Right ventricle myocardium inferior (tissue), 1 donor: ENCODE measurements around the gene LRSAM1. TPM values are rescaled to one million over a fixed set of nuclear protein-coding genes. Genes with fewer than 3 reads are reported as not detected.

Source experiments
- ATAC-seq: fragments of 200-7000 bp; cut with Tn5 transposase; one replicate; pipeline ENCODE4 v1.9.1; 2020; ENCODE audit warnings: mild to moderate bottlenecking, moderate library complexity
- DNase-seq: peaks from one replicate; pipeline ENCODE4 v3.0.0; 2021; ENCODE audit errors: missing footprints
- intact Hi-C: fragments of 100-400 bp; cut with DNase I; formaldehyde crosslinking; loops from one replicate; pipeline ENCODE4 v1.11.0; 2022
- total RNA-seq: library from RNA; stranded (reverse); fragmentation: NEBNext Ultra II Directional; extraction: Animal tissue kit (Norgen Biotek cat#: 25700); gene quantifications from one replicate; pipeline ENCODE4 v1.2.1, GENCODE V29; 2021
- donor health status: DM: no; HTN: yes; CAD: no; lungs with severe emphysema.

Gene LRSAM1
- total RNA-seq, 1 donor from 2014 or later: 52.0 TPM

- intact Hi-C loops: no loop called here
- peak; percentile 63 for DNase-seq
- ATAC-seq: no peak
These were observed 86.5 kb downstream of the LRSAM1 start for GRCh38 chr9:127537792-127538191.

- DNase-seq (peak; percentile 2), ATAC-seq (no peak)
- intact Hi-C loops: no loop called here
These were observed 87.5 kb downstream of the LRSAM1 start for GRCh38 chr9:127538849-127539258.

GRCh38 chr9:127539259-127539981, 88.1 kb downstream of the LRSAM1 start:
- ATAC-seq: no peak
- intact Hi-C loops: no loop called here
- peak; percentile 9 for DNase-seq

- DNase-seq (peak; percentile 55), ATAC-seq (no peak)
- intact Hi-C loops: no loop called here
These were observed 88.8 kb downstream of the LRSAM1 start for GRCh38 chr9:127539982-127540663.

GRCh38 chr9:127540664-127541041, 89.3 kb downstream of the LRSAM1 start:
- no peak for ATAC-seq
- intact Hi-C loops: no loop called here
- DNase-seq: peak; percentile 62

- intact Hi-C loops: no loop called here
- ATAC-seq (no peak), DNase-seq (peak; percentile 11)
These were observed 89.9 kb downstream of the LRSAM1 start for GRCh38 chr9:127541176-127541575.

- ATAC-seq: peak; percentile 40
These were observed 90.6 kb downstream of the LRSAM1 start for GRCh38 chr9:127541865-127542264.

GRCh38 chr9:127543221-127543620, 91.9 kb downstream of the LRSAM1 start:
- DNase-seq: peak; percentile 30
- peak; percentile 39 for ATAC-seq
- intact Hi-C loops: no loop called here

More at GRCh38 chr9:127541865-127542264, 90.6 kb downstream of the LRSAM1 start:
- DNase-seq: peak; percentile 70
- intact Hi-C loops: no loop called here

GRCh38 chr9:127543973-127544533, 92.7 kb downstream of the LRSAM1 start:
- DNase-seq: peak; percentile 2
- no peak for ATAC-seq
- intact Hi-C loops: no loop called here

GRCh38 chr9:127545196-127546124, 94.2 kb downstream of the LRSAM1 start:
- DNase-seq: peak; percentile 58
- ATAC-seq: no peak
- intact Hi-C loops: no loop called here

- DNase-seq: peak; percentile 35
- intact Hi-C loops: no loop called here
- ATAC-seq: no peak
These were observed 95.0 kb downstream of the LRSAM1 start for GRCh38 chr9:127546125-127546832.

GRCh38 chr9:127548352-127548881, 97.1 kb downstream of the LRSAM1 start:
- intact Hi-C loops: no loop called here
- ATAC-seq (no peak), DNase-seq (peak; percentile 16)

- peak; percentile 55 for DNase-seq
These were observed 97.9 kb downstream of the LRSAM1 start for GRCh38 chr9:127549218-127549617.

GRCh38 chr9:127549751-127550150, 98.4 kb downstream of the LRSAM1 start:
- intact Hi-C loops: no loop called here
- ATAC-seq: no peak
- peak; percentile 43 for DNase-seq

More at GRCh38 chr9:127549218-127549617, 97.9 kb downstream of the LRSAM1 start:
- ATAC-seq: no peak
- intact Hi-C loops: no loop called here

GRCh38 chr9:127550282-127550681, 99.0 kb downstream of the LRSAM1 start:
- intact Hi-C loops: no loop called here
- ATAC-seq (no peak), DNase-seq (peak; percentile 16)

GRCh38 chr9:127550751-127551150, 99.4 kb downstream of the LRSAM1 start:
- ATAC-seq (no peak), DNase-seq (peak; percentile 44)
- intact Hi-C loops: no loop called here
